HCT116 (cell line): Measurements from ENCODE around the gene FRMD3. TPM values are rescaled to one million over a fixed set of nuclear protein-coding genes. Genes with fewer than 3 reads are reported as not detected.

Experiments used
- ATAC-seq: fragments of 200-7000 bp; cut with Tn5 transposase; 2 replicates; pipeline ENCODE4 v1.9.1; 2020; ENCODE audit warnings: mild to moderate bottlenecking, moderate library complexity
- BruUV-seq: library from RNA; stranded (reverse); fragments of 400-500 nt; replicated peaks from 2 replicates; lab custom pipeline; 2021; lab: Mats Ljungman, UMichigan
- CTCF ChIA-PET: fragments of 300-600 bp; sonication (Branson Sonifier 250); formaldehyde crosslinking; loops from one replicate; lab custom pipeline; 2021; ENCODE audit warnings: antibody characterized with exemption; lab: Charles Lee
- POLR2A ChIA-PET: fragments of 300-600, 350-600 bp; sonication (Branson Sonifier 250); formaldehyde crosslinking; loops from one replicate; lab custom pipeline; 2021; ENCODE audit warnings: antibody characterized with exemption; lab: Charles Lee
- RAD21 ChIA-PET, 2 experiments: fragments of 300-600 bp; sonication (Branson Sonifier 250); formaldehyde crosslinking; loops; one replicate each; lab custom pipeline; 2023; ENCODE audit warnings: low total read pairs in 2 of 2; ENCODE audit not compliant: uncharacterized antibody in 2 of 2, unreplicated experiment in 2 of 2, low non-redundant PET in 1 of 2; lab: Charles Lee
- DNase-seq: peaks from one replicate; pipeline ENCODE4 v3.0.0-alpha.2; 2010; ENCODE audit warnings: low read depth, low spot score
- H2AFZ ChIP-seq: fragments of 200-600 bp; shearing (Covaris generic), sonication (generic); 2 replicates; pipeline ENCODE4 v1.6.1; 2017; ENCODE audit warnings: low read depth, mixed run types, mixed read lengths, antibody characterized with exemption, low read length; ENCODE audit not compliant: poor library complexity, severe bottlenecking
- H3K27ac ChIP-seq: 2 replicates; pipeline ENCODE4 v1.5.1; 2012; ENCODE audit warnings: low read depth, low read length
- H3K27me3 ChIP-seq: fragments of 200-600 bp; sonication (generic); 2 replicates; pipeline ENCODE4 v1.6.1; 2016; ENCODE audit warnings: mixed run types, low read length, mixed read lengths; ENCODE audit not compliant: insufficient read depth
- H3K36me3 ChIP-seq, 2 experiments: fragments of 200-500 bp in 1 of 2; fragments of 200-600 bp in 1 of 2; sonication (Bioruptor generic) in 1 of 2; sonication (generic) in 1 of 2; 2 replicates each; pipeline versions ENCODE4 v1.5.1 to v1.6.1; 2014 to 2016; ENCODE audit warnings: low read length in 2 of 2, inconsistent platforms in 1 of 2, mixed read lengths in 1 of 2, mixed run types in 1 of 2; ENCODE audit not compliant: insufficient read depth in 2 of 2, control insufficient read depth in 1 of 2
- H3K4me1 ChIP-seq, 2 experiments: fragments of 200-600 bp in 1 of 2; sonication (generic) in 1 of 2; 2 replicates each; pipeline versions ENCODE4 v1.5.1 to v1.6.1; 2012 to 2017; ENCODE audit warnings: low read length in 2 of 2, inconsistent platforms in 1 of 2, mild to moderate bottlenecking in 1 of 2, mixed read lengths in 1 of 2, mixed run types in 1 of 2, moderate library complexity in 1 of 2; ENCODE audit not compliant: insufficient read depth in 2 of 2, control insufficient read depth in 1 of 2
- H3K4me2 ChIP-seq: fragments of 200-600 bp; sonication (generic); 2 replicates; pipeline ENCODE4 v1.6.1; 2017; ENCODE audit warnings: mixed run types, low read length, mixed read lengths
- H3K4me3 ChIP-seq, 2 experiments: fragments of 200-600 bp in 1 of 2; sonication (generic) in 1 of 2; replicated peaks in 1 of 2; 2 replicates each; pipeline ENCODE4 v1.5.1; 2011 to 2016; ENCODE audit warnings: low read length in 2 of 2, control low read depth in 1 of 2, low read depth in 1 of 2, mild to moderate bottlenecking in 1 of 2, mixed read lengths in 1 of 2, mixed run types in 1 of 2
- H3K79me2 ChIP-seq: fragments of 200-600 bp; sonication (generic); 2 replicates; pipeline ENCODE4 v1.6.1; 2017; ENCODE audit warnings: mild to moderate bottlenecking, mixed run types, low read length, moderate library complexity, mixed read lengths; ENCODE audit not compliant: insufficient read depth
- H3K9ac ChIP-seq: fragments of 200-600 bp; sonication (generic); 2 replicates; pipeline ENCODE4 v1.6.1; 2016; ENCODE audit warnings: low read length, mixed read lengths
- H3K9me2 ChIP-seq: fragments of 200-600 bp; sonication (generic), shearing (Covaris generic); 2 replicates; pipeline ENCODE4 v1.6.1; 2017; ENCODE audit warnings: mixed run types, mild to moderate bottlenecking, moderate library complexity; ENCODE audit not compliant: insufficient read depth
- H3K9me3 ChIP-seq, 2 experiments: fragments of 200-500 bp in 1 of 2; fragments of 200-600 bp in 1 of 2; sonication (Bioruptor generic) in 1 of 2; sonication (generic) in 1 of 2; 2 replicates each; pipeline ENCODE4 v1.6.1; 2014 to 2017; ENCODE audit warnings: low read length in 2 of 2, mixed read lengths in 2 of 2, inconsistent platforms in 1 of 2, low read depth in 1 of 2, mild to moderate bottlenecking in 1 of 2, mixed run types in 1 of 2, moderate library complexity in 1 of 2; ENCODE audit not compliant: control insufficient read depth in 1 of 2, insufficient read depth in 1 of 2
- H4K20me1 ChIP-seq: fragments of 200-600 bp; sonication (generic), shearing (Covaris generic); 2 replicates; pipeline ENCODE4 v1.6.1; 2017; ENCODE audit warnings: mixed run types, mild to moderate bottlenecking, moderate library complexity; ENCODE audit not compliant: insufficient read depth
- CBX3 ChIP-seq: IDR thresholded peaks from 2 replicates; pipeline ENCODE4 v1.6.1; 2012; ENCODE audit warnings: low read depth
- CEBPB ChIP-seq: IDR thresholded peaks from 2 replicates; pipeline ENCODE4 v1.6.1; 2012; ENCODE audit warnings: low read depth
- EGR1 ChIP-seq: IDR thresholded peaks from 2 replicates; pipeline ENCODE4 v1.6.1; 2012; ENCODE audit warnings: low read depth
- ELF1 ChIP-seq: IDR thresholded peaks from 2 replicates; pipeline ENCODE4 v1.6.1; 2012; ENCODE audit warnings: low read depth, borderline replicate concordance
- EZH2 ChIP-seq: fragments of 200-600 bp; sonication (generic); IDR thresholded peaks from 2 replicates; pipeline ENCODE4 v1.6.1; 2017; ENCODE audit warnings: antibody characterized with exemption, mixed run types
- EZH2phosphoT487 ChIP-seq: fragments of 200-600 bp; IDR thresholded peaks from 2 replicates; pipeline ENCODE4 v1.6.1; 2018; ENCODE audit warnings: antibody characterized with exemption, borderline replicate concordance
- FOSL1 ChIP-seq: IDR thresholded peaks from 2 replicates; pipeline ENCODE4 v1.6.1; 2012; ENCODE audit warnings: low read depth
- JUND ChIP-seq: IDR thresholded peaks from 2 replicates; pipeline ENCODE4 v1.6.1; 2012
- POLR2A ChIP-seq: IDR thresholded peaks from 2 replicates; pipeline ENCODE4 v1.7.0; 2011; ENCODE audit warnings: borderline replicate concordance; ENCODE audit not compliant: insufficient read depth, insufficient read length; ENCODE audit errors: extremely low read depth
- POLR2AphosphoS5 ChIP-seq: IDR thresholded peaks from 2 replicates; pipeline ENCODE4 v1.6.1; 2011; ENCODE audit warnings: mild to moderate bottlenecking, low read depth, low read length, moderate library complexity
- SIN3A ChIP-seq: IDR thresholded peaks from 2 replicates; pipeline ENCODE4 v1.6.1; 2012; ENCODE audit warnings: low read depth
- SP1 ChIP-seq: IDR thresholded peaks from 2 replicates; pipeline ENCODE4 v1.6.1; 2012; ENCODE audit warnings: low read depth
- SRF ChIP-seq: IDR thresholded peaks from 2 replicates; pipeline ENCODE4 v1.6.1; 2012; ENCODE audit warnings: low read depth
- ZFX ChIP-seq: fragments of 450-650 bp; IDR thresholded peaks from 2 replicates; pipeline ENCODE4 v1.6.1; 2017
- ZNF274 ChIP-seq: fragments of 200-500 bp; sonication (Bioruptor generic); IDR thresholded peaks from 2 replicates; pipeline ENCODE4 v1.6.1; 2014; ENCODE audit warnings: mild to moderate bottlenecking, low read depth, low read length, inconsistent platforms
- intact Hi-C: fragments of 100-400 bp; cut with micrococcal nuclease; formaldehyde crosslinking; loops from 2 replicates; pipeline ENCODE4 v1.10.0; 2022
- total RNA-seq: library from RNA; stranded (reverse); gene quantifications from one replicate; pipeline ENCODE4 v1.2.1, GENCODE V29; 2021; ENCODE audit not compliant: unreplicated experiment
- TF ChIP-seq, protein P1 (sequence below), 3 experiments: fragments of 200-600 bp in 1 of 3; sonication (generic) in 1 of 3; IDR thresholded peaks in 2 of 3; conservative IDR thresholded peaks in 1 of 3; 2 replicates each; pipeline ENCODE4 v1.5.1; 2012 to 2017; ENCODE audit warnings: low read depth in 2 of 3, low read length in 2 of 3, antibody characterized with exemption in 1 of 3, borderline replicate concordance in 1 of 3, control low read depth in 1 of 3, mild to moderate bottlenecking in 1 of 3, mixed read lengths in 1 of 3, mixed run types in 1 of 3, moderate library complexity in 1 of 3; ENCODE audit not compliant: insufficient read depth in 1 of 3
- TF ChIP-seq, protein P2 (sequence below): IDR thresholded peaks from 2 replicates; pipeline ENCODE4 v1.6.1; 2012
- TF ChIP-seq, protein P3 (sequence below): IDR thresholded peaks from 2 replicates; pipeline ENCODE4 v1.6.1; 2011; ENCODE audit warnings: mild to moderate bottlenecking, low read length, moderate library complexity; ENCODE audit not compliant: insufficient replicate concordance; ENCODE audit errors: extremely low read depth

Gene FRMD3
- total RNA-seq, 1 experiment from 2014 or later: 0.89 TPM

DNA sequence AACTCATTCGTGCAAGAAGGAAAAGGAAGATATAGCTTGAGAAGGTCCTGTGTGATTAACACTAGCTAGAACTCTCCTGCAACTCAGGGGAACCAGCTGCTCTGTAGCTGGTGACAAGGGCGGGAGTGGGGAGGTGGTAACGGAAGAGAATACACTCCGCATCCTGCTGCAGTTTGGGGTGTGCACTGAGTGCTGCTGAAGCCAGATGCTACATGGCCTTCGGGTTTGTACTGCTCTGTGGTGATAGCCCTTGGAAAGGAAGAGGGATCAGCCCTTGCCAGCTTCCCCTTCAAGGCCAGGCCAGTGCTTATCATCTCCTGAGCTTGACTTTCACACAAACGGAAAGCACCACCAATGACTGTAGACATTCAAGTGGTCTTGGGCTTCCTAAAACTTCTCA lies 34.3 kb downstream of the FRMD3 start (continued):
- TF ChIP-seq POLR2AphosphoS5 (no peak), SIN3A (no peak)
- TF ChIP-seq, protein P1, sequence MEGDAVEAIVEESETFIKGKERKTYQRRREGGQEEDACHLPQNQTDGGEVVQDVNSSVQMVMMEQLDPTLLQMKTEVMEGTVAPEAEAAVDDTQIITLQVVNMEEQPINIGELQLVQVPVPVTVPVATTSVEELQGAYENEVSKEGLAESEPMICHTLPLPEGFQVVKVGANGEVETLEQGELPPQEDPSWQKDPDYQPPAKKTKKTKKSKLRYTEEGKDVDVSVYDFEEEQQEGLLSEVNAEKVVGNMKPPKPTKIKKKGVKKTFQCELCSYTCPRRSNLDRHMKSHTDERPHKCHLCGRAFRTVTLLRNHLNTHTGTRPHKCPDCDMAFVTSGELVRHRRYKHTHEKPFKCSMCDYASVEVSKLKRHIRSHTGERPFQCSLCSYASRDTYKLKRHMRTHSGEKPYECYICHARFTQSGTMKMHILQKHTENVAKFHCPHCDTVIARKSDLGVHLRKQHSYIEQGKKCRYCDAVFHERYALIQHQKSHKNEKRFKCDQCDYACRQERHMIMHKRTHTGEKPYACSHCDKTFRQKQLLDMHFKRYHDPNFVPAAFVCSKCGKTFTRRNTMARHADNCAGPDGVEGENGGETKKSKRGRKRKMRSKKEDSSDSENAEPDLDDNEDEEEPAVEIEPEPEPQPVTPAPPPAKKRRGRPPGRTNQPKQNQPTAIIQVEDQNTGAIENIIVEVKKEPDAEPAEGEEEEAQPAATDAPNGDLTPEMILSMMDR (IDR thresholded peaks at IDR 0.05 in 2 of 3, conservative IDR thresholded peaks at IDR 0.05 in 1 of 3; ENCODE audit: borderline replicate concordance in 1 of 3, insufficient read depth in 1 of 3, low read depth in 2 of 3, low read length in 2 of 3): no peak
- TF ChIP-seq, all 23 proteins: peak for 0

DNA sequence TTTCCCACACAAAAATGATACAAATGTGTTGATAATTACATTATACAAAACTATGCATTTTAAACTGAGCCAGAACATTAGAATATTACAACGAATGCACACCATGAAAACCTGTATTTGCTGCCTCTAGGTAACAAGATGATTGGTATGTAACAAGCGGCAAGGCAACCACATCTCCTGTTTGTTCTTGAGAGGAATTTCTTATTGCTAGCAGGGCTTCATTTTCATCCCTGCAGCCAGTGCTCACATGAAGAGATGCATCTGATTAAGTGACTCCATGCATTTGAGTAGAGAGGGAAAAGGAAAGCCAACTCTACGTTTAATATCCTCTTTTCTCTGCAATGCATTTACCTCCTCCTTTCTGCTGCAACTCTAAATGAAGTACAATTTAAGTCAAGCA lies 36.6 kb downstream of the FRMD3 start:
- POLR2A ChIA-PET: no interaction called here
- no peak for ATAC-seq
- intact Hi-C loops: no loop called here

More for the DNA sequence above, 36.6 kb downstream of the FRMD3 start:
- no peak for DNase-seq
- H3K4me2 ChIP-seq: no peak overlapping the region
- H3K9me2 ChIP-seq: no peaks in the 10 kb centered on the region
- no peak overlapping the region for H3K4me3 ChIP-seq
- 0 out of 4 replicates have a peak, but pooled peaks cover 0 to 2% of the 10 kb centered on the region in 2 experiments for H3K4me1 ChIP-seq
- no peaks in the 10 kb centered on the region for H3K36me3 ChIP-seq
- no peak for TF ChIP-seq EZH2
- TF ChIP-seq EGR1: no peak
- no peak for TF ChIP-seq CBX3
- no peak for TF ChIP-seq POLR2AphosphoS5
- TF ChIP-seq, protein P1 (IDR thresholded peaks at IDR 0.05 in 2 of 3, conservative IDR thresholded peaks at IDR 0.05 in 1 of 3; ENCODE audit: borderline replicate concordance in 1 of 3, insufficient read depth in 1 of 3, low read depth in 2 of 3, low read length in 2 of 3): no peak
- TF ChIP-seq FOSL1: no peak
- TF ChIP-seq ZFX: no peak
- no peak for TF ChIP-seq SP1
- no peak for TF ChIP-seq CEBPB
- TF ChIP-seq ZNF274: no peak
- TF ChIP-seq JUND: no peak
- no peak for TF ChIP-seq EZH2phosphoT487
- no peak for TF ChIP-seq ELF1
- TF ChIP-seq, protein P2, sequence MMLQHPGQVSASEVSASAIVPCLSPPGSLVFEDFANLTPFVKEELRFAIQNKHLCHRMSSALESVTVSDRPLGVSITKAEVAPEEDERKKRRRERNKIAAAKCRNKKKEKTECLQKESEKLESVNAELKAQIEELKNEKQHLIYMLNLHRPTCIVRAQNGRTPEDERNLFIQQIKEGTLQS: no peak
- no peak for TF ChIP-seq POLR2A
- TF ChIP-seq, protein P3, sequence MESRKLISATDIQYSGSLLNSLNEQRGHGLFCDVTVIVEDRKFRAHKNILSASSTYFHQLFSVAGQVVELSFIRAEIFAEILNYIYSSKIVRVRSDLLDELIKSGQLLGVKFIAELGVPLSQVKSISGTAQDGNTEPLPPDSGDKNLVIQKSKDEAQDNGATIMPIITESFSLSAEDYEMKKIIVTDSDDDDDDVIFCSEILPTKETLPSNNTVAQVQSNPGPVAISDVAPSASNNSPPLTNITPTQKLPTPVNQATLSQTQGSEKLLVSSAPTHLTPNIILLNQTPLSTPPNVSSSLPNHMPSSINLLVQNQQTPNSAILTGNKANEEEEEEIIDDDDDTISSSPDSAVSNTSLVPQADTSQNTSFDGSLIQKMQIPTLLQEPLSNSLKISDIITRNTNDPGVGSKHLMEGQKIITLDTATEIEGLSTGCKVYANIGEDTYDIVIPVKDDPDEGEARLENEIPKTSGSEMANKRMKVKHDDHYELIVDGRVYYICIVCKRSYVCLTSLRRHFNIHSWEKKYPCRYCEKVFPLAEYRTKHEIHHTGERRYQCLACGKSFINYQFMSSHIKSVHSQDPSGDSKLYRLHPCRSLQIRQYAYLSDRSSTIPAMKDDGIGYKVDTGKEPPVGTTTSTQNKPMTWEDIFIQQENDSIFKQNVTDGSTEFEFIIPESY: no peak
- no peak for TF ChIP-seq SRF
- TF ChIP-seq, all 23 proteins: peak for 0
- Histone ChIP-seq H3K9me3 (no peaks in the 10 kb centered on the region), H3K9ac (no peak overlapping the region), H3K79me2 (no peaks in the 10 kb centered on the region), H3K27ac (no peak overlapping the region), H4K20me1 (no peaks in the 10 kb centered on the region), H2AFZ (no peak overlapping the region), H3K27me3 (no peaks in the 10 kb centered on the region)
- ChIA-PET RAD21 (no interaction called here), CTCF (no interaction called here)
- no TSS peak for BruUV-seq
